ENCODE results near the gene THY1. TPM values are rescaled to one million over a fixed set of nuclear protein-coding genes. Genes with fewer than 3 reads are reported as not detected.

THY1 gene
- total and polyA plus RNA-seq, 2 of the 8 experiments (the other 6 are each of a cell fraction or from before 2014, with no cell fraction given) = 286 to 2,479 TPM

DNA sequence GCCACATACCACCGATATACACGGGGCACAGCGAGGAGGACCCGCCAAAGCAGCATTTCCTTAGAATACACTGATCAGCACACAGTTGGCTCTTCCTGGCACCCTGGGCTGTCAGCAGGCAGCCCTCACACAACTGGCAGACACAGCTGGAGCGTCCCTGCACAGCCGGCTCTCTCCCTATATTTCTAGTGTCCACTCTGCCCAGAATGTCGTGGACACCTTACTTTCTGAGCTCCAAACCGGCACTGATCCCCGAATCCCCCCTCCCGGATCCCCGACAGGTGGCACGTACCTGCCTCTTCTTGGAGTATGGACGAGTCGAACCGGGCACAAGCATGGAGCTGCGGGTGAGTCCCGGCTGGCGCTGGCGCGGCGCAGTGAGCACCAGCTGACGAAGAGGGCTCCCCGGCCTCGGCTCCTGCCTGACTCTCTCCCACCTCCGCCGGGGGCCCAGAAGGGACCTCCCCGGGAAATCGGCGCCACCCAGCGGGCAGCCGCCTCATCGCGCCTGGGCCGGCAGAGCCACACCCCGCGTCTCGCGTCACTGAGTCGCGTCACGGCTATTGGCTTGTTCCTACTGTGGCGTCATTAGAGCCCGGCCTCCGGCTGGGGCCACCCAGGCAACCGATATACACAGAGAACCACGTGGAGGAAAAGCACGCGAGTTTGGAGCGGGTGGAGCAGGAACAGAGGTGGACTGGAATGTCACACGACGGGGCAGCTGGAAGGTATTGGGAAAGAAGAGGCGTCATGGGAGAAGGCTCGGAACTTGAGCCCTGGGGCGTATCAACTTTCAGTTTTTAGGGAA lies 41.6 kb downstream of the THY1 start, which contains the start of gene USP2 (continued):
- TF ChIP-seq USF2 (IDR thresholded peaks at IDR 0.05; ENCODE audit: low read length) (peak; percentile 55), NRF1 (IDR thresholded peaks at IDR 0.05; ENCODE audit: low read depth, low read length) (no peak), KDM1A (IDR thresholded peaks at IDR 0.05; ENCODE audit: borderline replicate concordance, low read length) (no peak), FOSL1 (IDR thresholded peaks at IDR 0.05; ENCODE audit: insufficient read depth, low read depth, low read length) (no peak), KDM5A (IDR thresholded peaks at IDR 0.05; ENCODE audit: low read length) (no peak)
- TF ChIP-seq, protein P1, sequence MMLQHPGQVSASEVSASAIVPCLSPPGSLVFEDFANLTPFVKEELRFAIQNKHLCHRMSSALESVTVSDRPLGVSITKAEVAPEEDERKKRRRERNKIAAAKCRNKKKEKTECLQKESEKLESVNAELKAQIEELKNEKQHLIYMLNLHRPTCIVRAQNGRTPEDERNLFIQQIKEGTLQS (IDR thresholded peaks at IDR 0.05; ENCODE audit: insufficient read depth, low read depth, low read length) = no peak
